CD4-positive, alpha-beta T cell (primary cell): ENCODE results near the gene DLEC1. TPM values are rescaled to one million over a fixed set of nuclear protein-coding genes. Genes with fewer than 3 reads are reported as not detected.
"Not testable (repeated sequence)": the region's sequence is repeated elsewhere in the genome, so short reads cannot be mapped to it uniquely, and the experiment has no call there.

Experiments used
- ATAC-seq: fragments of 200-7000 bp; cut with Tn5 transposase; one replicate; pipeline ENCODE4 v1.10.0; 2022; ENCODE audit warnings: mild to moderate bottlenecking; ENCODE audit not compliant: poor library complexity
- CTCF ChIA-PET: fragments of 350-600 bp; sonication (Branson Sonifier 250); formaldehyde crosslinking; loops from one replicate; lab custom pipeline; 2021; ENCODE audit warnings: antibody characterized with exemption, inconsistent platforms; lab: Charles Lee
- POLR2A ChIA-PET: fragments of 350-600 bp; sonication (Branson Sonifier 250); formaldehyde crosslinking; loops from one replicate; lab custom pipeline; 2021; ENCODE audit warnings: antibody characterized with exemption, inconsistent platforms; lab: Charles Lee
- DNase-seq, 14 experiments: peaks; one replicate each; pipeline ENCODE4 v3.0.0-alpha.2; 2013 to 2020; ENCODE audit warnings: mixed read lengths in 2 of 14
- H3K27ac ChIP-seq, 2 donors: one replicate each; pipeline versions ENCODE4 v1.5.1 to v1.7.0; 2013; ENCODE audit warnings: low read length in 2 of 2, low read depth in 1 of 2, mild to moderate bottlenecking in 1 of 2
- H3K27me3 ChIP-seq, 2 experiments: 1 replicate in 1 of 2; 2 replicates in 1 of 2; pipeline versions ENCODE4 v1.6.1 to v1.7.0; 2013; ENCODE audit warnings: low read length in 2 of 2, control low read depth in 1 of 2, mild to moderate bottlenecking in 1 of 2, moderate library complexity in 1 of 2; ENCODE audit not compliant: insufficient read depth in 2 of 2, control insufficient read depth in 1 of 2
- H3K36me3 ChIP-seq: one replicate; pipeline ENCODE4 v1.6.1; 2013; ENCODE audit warnings: low read length, control low read depth; ENCODE audit not compliant: insufficient read depth
- H3K4me1 ChIP-seq: one replicate; pipeline ENCODE4 v1.6.1; 2013; ENCODE audit warnings: low read length, control low read depth; ENCODE audit not compliant: insufficient read depth
- H3K4me3 ChIP-seq: one replicate; pipeline ENCODE4 v1.5.1; 2013; ENCODE audit warnings: mild to moderate bottlenecking, low read length, moderate library complexity
- H3K9me3 ChIP-seq, 2 experiments: 1 replicate in 1 of 2; 2 replicates in 1 of 2; pipeline versions ENCODE4 v1.6.1 to v1.7.0; 2013; ENCODE audit warnings: low read length in 2 of 2, mild to moderate bottlenecking in 2 of 2, control low read depth in 1 of 2, moderate library complexity in 1 of 2; ENCODE audit not compliant: control insufficient read depth in 1 of 2, insufficient read depth in 1 of 2
- H3K27ac Mint-ChIP-seq: one replicate; pipeline ENCODE4 v1.8.0; 2020; ENCODE audit warnings: mixed read lengths
- H3K27me3 Mint-ChIP-seq: one replicate; pipeline ENCODE4 v1.8.0; 2021; ENCODE audit warnings: mixed read lengths
- H3K36me3 Mint-ChIP-seq: one replicate; pipeline ENCODE4 v1.8.0; 2021; ENCODE audit warnings: low read depth, mixed read lengths
- H3K4me1 Mint-ChIP-seq: one replicate; pipeline ENCODE4 v1.8.0; 2021; ENCODE audit warnings: low read depth, mixed read lengths
- H3K4me3 Mint-ChIP-seq: one replicate; pipeline ENCODE4 v1.8.0; 2020; ENCODE audit warnings: mild to moderate bottlenecking, mixed read lengths
- H3K9me3 Mint-ChIP-seq: one replicate; pipeline ENCODE4 v1.8.0; 2020; ENCODE audit warnings: mixed read lengths
- CTCF ChIP-seq: fragments of 200-600 bp; IDR thresholded peaks from one replicate; pipeline ENCODE4 v1.8.0; 2022; ENCODE audit warnings: antibody characterized with exemption, mild to moderate bottlenecking
- intact Hi-C, 2 experiments: fragments of 100-400 bp; cut with DNase I in 1 of 2; cut with micrococcal nuclease in 1 of 2; formaldehyde crosslinking; loops; one replicate each; pipeline versions ENCODE4 v1.15.1 to v1.9.0; 2023 to 2025; cut with DNase I, micrococcal nuclease
- total RNA-seq, 174 experiments: library from RNA in 2 of 174; stranded (reverse) in 2 of 174; gene quantifications; one replicate each; pipeline ENCODE4 v1.2.3 and lab custom pipeline; 2021 to 2026

Gene DLEC1
- total RNA-seq, 2 experiments from 2014 or later = 4.4 to 5.1 TPM

DNA sequence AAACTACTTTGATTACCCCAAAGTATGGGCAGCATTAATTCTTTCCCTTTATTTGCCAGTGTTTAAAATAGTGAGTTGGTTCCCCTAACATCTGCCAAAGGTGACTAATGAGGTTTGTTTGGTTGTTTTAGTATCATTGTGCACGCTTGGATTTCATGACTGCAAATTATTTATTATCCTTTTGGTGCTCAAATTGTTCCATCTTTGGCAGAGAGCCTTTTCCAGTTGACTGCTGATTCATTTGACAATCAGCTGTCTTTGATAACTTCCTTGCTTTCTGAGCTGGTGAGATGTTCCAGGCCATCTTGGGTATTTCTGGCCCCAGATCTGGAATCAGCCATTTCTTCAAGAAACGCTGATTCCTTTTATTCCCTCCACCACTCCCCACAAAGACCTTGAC lies 8.9 kb downstream of the DLEC1 start:
- H3K4me1 ChIP-seq = no peaks in the 10 kb centered on the region
- ChIA-PET POLR2A (no interaction called here), CTCF (no interaction called here)
- H3K27ac ChIP-seq = no peak overlapping the region
- no peaks in the 10 kb centered on the region for H3K4me1 Mint-ChIP-seq
- peaks cover 9% of the 10 kb centered on the region for H3K36me3 Mint-ChIP-seq
- no peak overlapping the region for H3K4me3 Mint-ChIP-seq
- H3K36me3 ChIP-seq = no peaks in the 10 kb centered on the region
- no peak overlapping the region for H3K27ac Mint-ChIP-seq
- H3K4me3 ChIP-seq = no peak overlapping the region
- H3K27me3 Mint-ChIP-seq = no peaks in the 10 kb centered on the region
- ATAC-seq (no peak), DNase-seq (no peak)
- no peak for TF ChIP-seq CTCF
- no peaks in the 10 kb centered on the region for H3K9me3 Mint-ChIP-seq
- intact Hi-C loops = no loop called here
- H3K27me3 ChIP-seq = no peaks in the 10 kb centered on the region
- H3K9me3 ChIP-seq = peaks cover 0 to 6% of the 10 kb centered on the region in 2 experiments

DNA sequence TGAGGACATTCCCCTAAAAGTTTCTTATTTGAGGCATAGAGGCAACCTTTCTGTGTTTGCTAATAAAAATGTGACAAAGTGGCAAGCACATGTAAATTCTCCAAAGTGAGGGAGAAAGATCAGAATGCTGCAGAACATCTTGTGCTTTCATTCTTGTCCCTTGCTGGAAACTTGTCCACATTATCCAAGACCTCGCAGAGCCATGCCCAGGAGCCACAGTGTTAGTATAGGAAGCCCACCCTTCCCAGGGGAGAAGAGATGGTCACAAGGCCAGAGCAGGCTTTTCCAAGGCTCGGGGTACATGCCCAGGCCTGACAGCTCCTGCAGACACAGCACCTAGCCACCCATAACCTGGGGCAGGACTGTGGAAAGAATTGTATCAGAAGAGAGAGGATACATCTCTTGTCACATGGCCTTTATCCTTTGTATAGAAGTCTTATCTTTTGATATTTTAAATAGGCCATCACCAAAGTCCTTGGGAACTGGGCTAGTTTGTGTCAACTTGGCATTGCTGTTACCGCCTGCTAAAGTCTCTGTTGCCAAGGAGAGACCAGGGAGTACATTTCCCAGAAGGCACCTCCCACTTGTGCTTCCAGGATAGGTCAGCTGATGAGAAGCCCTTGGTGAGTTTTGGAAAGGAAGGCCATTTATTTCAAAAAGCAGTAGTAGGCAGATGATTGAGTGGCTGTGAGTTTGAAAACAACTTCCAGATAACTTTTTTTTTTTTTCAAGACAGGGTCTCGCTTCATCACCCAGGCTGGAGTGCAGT lies 10.5 kb downstream of the DLEC1 start:
- no peaks in the 10 kb centered on the region for H3K4me1 Mint-ChIP-seq
- Histone ChIP-seq H3K36me3 (no peaks in the 10 kb centered on the region), H3K4me3 (no peak overlapping the region), H3K4me1 (no peaks in the 10 kb centered on the region), H3K27me3 (no peaks in the 10 kb centered on the region), H3K27ac (no peak overlapping the region), H3K9me3 (peaks cover 0 to 6% of the 10 kb centered on the region in 2 experiments)
- intact Hi-C loops = no loop called here
- POLR2A ChIA-PET = no interaction called here
- H3K9me3 Mint-ChIP-seq = no peaks in the 10 kb centered on the region
- H3K36me3 Mint-ChIP-seq = peaks cover 9% of the 10 kb centered on the region
- ATAC-seq = no peak
- no peak overlapping the region for H3K27ac Mint-ChIP-seq
- no peak for DNase-seq
- TF ChIP-seq CTCF = no peak
- no peaks in the 10 kb centered on the region for H3K27me3 Mint-ChIP-seq
- CTCF ChIA-PET = no interaction called here
- no peak overlapping the region for H3K4me3 Mint-ChIP-seq

GRCh38 chr3:38051131-38051530 lies 12.1 kb downstream of the DLEC1 start:
- ATAC-seq = no peak
- H3K9me3 ChIP-seq = peaks cover 0 to 6% of the 10 kb centered on the region in 2 experiments
- DNase-seq = no peak
- H3K36me3 ChIP-seq = no peaks in the 10 kb centered on the region
- no peak overlapping the region for H3K27ac ChIP-seq
- intact Hi-C loops = no loop called here
- no peak for TF ChIP-seq CTCF
- Mint-ChIP-seq H3K36me3 (peaks cover 9% of the 10 kb centered on the region), H3K27ac (no peak overlapping the region), H3K27me3 (no peaks in the 10 kb centered on the region), H3K4me3 (no peak overlapping the region), H3K4me1 (no peaks in the 10 kb centered on the region), H3K9me3 (no peaks in the 10 kb centered on the region)
- no peak overlapping the region for H3K4me3 ChIP-seq
- CTCF ChIA-PET = no interaction called here
- no peaks in the 10 kb centered on the region for H3K27me3 ChIP-seq
- POLR2A ChIA-PET = no interaction called here
- H3K4me1 ChIP-seq = no peaks in the 10 kb centered on the region

- H3K27ac Mint-ChIP-seq, H3K9me3 Mint-ChIP-seq, H3K27me3 ChIP-seq, DNase-seq, POLR2A ChIA-PET, H3K4me1 ChIP-seq, H3K4me3 ChIP-seq, ATAC-seq, H3K36me3 ChIP-seq, intact Hi-C loops, H3K9me3 ChIP-seq, H3K36me3 Mint-ChIP-seq, H3K4me3 Mint-ChIP-seq, H3K27me3 Mint-ChIP-seq, H3K27ac ChIP-seq, H3K4me1 Mint-ChIP-seq, CTCF ChIA-PET: not testable (repeated sequence)
Measured at GRCh38 chr3:38053286-38053685, 14.3 kb downstream of the DLEC1 start.

DNA sequence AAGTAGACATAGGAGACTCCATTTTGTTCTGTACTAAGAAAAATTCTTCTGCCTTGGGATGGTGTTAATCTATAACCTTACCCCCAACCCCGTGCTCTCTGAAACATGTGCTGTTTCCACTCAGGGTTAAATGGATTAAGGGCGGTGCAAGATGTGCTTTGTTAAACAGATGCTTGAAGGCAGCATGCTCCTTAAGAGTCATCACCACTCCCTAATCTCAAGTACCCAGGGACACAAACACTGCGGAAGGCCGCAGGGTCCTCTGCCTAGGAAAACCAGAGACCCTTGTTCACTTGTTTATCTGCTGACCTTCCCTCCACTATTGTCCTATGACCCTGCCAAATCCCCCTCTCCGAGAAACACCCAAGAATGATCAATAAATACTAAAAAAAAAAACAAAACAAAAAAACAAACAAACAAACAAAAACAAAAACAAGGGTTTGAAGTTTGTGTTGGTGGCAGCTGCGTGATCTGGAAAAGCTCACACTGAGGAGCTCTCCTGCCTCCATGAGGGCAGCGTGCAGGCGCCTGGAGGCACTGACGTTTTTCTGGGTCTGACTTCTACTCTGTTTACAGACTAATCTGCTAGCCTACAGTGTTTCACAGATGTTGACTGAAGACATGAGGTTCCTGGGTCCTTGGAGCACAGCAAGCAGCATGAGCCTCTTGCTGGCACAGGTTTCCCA lies 14.9 kb downstream of the DLEC1 start:
- H3K27me3 Mint-ChIP-seq, H3K4me3 Mint-ChIP-seq, H3K9me3 Mint-ChIP-seq, ATAC-seq, H3K9me3 ChIP-seq, H3K4me3 ChIP-seq, H3K27me3 ChIP-seq, H3K27ac Mint-ChIP-seq, CTCF ChIA-PET, H3K36me3 Mint-ChIP-seq, H3K4me1 Mint-ChIP-seq, H3K36me3 ChIP-seq, DNase-seq, H3K4me1 ChIP-seq, intact Hi-C loops, POLR2A ChIA-PET, H3K27ac ChIP-seq: not testable (repeated sequence)
